ENCODE data around the gene MAP4K4.
"Not testable (repeated sequence)": the region's sequence is repeated elsewhere in the genome, so short reads cannot be mapped to it uniquely, and the experiment has no call there.

The MAP4K4 gene

DNA sequence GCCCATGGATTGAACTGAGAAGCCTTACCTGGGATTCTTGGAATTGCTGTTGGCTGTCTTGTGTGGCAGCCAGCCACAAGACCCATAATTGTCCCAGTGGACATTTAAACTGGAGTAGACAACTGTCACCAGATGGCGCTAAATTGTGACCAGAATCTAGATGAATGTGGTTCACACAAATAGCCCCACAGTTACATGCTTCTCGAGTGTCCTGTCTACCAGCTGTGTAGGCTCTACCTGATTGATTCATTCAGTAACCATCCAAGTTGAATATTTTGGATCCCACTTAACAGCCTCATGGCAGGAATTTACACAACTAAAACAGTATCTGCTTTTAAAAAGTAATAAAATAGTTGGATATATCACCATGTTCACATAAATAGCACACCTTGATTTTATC is 73.2 kb downstream of the MAP4K4 start:
- DNase-seq, result no peak

DNA sequence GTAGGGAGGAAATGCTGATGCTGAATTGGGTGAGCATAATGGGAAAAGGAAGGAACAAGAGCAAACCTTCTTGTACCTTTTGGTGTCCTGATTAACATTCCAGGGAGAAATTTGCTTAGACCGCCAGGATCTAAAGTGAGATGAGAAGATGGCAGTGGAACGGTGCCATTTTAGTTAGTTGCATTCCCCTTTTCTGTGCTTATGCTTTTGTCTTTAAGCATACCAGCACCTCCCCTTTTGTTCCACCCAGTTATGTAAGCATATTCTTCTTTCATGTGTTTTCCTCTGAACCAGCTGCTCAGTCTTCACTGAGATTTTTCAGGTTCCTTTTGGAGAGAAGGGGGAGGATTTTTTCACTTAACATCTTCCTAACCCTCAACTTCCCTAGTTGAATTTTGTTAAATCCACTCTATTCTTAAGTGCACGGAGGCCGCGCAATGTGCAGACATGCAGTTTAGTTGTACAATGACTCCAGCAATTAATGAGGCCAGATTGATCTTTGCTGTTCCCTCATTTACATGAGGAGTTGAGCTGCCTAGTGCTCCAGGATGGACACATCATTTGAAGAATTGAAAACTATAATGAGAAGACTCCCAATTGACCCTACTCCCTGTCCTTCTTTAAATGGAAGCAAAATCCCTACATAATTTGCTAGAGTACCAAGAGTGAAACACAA is 73.9 kb downstream of the MAP4K4 start:
- DNase-seq, result no peak

DNA sequence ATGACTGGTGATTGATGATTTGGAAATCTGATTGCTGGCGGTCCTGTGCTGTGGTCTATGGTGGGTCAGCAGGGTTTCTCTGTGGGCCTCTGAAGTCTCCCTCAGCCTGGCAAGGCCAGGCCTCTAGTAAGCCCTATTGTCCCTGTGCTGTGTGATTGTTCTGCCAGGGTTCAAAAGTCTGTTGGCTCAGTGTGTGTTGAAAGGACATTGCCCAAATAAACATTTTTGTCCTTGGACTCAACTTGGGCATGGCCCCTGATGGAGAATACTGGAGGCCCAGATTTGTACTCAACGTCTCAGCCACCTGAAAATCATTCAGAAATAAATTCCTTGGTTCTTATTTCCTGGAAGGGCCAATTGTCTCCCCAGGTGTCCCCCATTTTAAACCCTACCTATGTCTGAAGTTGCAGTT is 74.4 kb downstream of the MAP4K4 start:
- DNase-seq, result no peak

DNA sequence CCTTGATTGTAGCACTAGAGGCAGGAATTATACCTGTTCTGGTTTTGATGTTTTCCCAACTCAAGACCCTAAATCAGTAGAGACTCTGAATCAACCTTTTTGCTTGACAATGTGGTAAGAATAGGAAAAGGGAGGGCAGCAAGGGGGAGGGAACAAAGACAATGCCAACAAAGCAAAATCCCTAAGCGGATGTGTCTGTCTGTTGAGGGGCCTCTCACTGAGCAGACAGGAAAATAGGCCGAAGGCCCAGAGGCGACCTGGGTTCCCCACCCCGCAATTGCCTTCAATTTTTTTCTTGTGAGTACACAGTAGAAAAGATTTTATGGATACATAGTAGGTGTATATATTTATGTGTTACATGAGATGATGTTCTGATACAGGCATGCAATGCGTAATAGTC is 75.6 kb downstream of the MAP4K4 start:
- no peak for DNase-seq

DNA sequence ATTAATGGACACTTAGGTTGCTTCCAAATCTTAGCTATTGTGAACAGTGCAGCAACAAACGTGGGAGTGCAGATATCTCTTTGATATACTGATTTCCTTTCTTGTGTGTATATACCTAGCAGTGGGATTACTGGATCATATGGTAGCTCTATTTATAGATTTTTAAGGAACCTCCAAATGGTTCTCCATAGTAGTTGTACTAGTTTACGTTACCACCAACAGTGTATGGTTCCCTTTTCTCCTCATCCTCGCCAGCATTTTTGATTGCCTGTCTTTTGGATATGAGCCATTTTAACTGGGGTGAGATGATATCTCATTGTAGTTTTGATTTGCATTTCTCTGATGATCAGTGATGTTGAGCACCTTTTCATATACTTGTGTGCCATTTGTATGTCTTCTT is 76.5 kb downstream of the MAP4K4 start:
- DNase-seq, result not testable (repeated sequence)

DNA sequence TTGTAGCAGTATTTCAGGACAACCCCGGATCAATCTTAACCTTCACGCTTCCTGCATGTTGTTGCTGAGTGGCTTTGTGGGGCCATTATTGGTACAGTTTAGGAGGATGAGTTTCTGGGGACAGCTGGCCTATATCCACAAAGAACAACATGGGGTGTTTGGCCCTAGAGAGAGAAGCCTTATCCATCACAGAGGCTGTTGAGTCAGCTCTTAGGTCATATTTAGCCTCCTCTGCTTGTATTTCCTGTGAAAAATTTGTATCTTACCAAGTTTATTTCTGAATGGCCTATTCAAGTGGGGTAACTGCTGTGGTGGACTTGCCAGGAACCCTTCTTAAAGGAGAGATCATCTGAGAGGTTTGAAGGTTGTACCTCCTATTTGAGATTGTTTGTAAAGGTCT is 77.6 kb downstream of the MAP4K4 start:
- DNase-seq, result no peak

DNA sequence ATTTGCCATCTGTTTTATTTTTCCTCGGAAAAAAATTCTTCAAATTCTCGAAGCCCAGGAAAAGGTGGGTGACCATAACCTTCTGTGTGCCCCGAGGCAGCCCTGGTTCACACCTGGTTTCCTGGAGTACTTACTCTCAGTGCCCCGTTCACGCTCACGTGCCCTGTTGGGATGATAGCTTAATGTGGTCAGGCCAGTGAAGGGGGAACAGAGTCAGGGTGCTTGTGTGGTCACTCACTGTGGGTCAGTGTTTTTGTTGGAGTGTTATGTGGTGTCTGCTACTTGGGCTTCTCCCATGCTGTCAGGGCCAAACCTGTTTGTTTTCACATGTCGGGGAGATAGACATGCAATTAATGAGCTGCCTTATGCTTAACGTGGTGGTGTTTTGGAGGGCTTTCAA is 78.1 kb downstream of the MAP4K4 start:
- no peak for DNase-seq

DNA sequence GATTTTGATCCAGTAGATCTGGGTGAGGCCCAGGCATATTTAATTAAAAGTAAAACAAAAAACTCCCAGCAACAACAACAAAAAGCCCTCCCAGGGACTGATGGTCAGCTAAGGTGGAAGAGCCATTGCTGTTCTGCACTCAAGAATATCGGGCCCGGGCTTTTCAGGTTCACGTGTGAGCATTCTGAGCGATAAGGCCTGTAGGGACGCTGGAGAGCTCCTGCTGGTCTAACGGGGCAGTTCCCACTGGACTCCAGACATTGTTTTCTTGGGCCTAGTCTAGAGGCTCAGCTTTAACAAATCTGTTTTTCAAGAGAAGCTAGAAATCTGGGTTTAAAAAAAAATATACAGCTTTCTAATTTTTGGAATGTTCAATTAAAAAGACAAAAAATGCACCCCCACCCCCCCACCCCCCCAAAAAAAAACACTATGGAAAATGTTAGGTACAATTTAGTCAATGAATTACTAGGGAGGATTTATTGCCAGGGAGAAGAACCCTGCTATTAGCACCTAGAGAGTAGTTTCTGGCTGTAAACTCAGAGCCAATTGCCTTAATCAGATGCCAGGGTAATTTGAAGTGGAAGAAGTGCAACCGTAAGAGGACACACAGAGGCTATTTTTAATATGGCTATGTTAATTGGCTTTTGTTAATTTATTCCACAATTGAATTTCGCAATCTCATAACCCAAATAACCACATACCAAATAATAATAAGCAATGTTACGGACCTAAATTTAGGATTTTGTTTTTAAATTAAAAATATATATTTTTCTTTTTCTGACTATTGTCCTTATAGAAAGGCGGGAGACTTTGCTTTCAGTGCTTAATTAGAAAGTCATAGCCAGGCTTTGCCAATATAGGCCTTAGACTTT is 78.9 kb downstream of the MAP4K4 start:
- no peak for DNase-seq

DNA sequence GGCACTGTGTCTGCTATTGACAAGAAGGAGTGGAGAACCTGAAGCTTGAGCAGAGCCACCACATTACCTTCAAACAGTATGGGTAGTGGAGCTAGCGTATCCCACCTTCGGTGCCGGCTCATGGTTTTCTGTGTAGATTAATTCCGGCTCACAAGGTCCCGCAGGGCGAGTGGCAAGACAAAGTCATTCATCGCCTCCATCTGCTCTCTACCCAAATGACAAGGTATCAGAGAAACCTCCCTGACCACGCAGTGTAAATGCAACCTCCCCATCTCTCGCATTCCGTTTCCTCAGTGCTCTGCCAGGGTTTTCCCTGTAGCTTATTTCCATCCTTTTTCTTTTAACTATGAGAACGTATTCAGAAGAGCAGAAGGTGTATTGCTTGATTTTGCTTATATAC is 79.8 kb downstream of the MAP4K4 start:
- DNase-seq, result no peak

DNA sequence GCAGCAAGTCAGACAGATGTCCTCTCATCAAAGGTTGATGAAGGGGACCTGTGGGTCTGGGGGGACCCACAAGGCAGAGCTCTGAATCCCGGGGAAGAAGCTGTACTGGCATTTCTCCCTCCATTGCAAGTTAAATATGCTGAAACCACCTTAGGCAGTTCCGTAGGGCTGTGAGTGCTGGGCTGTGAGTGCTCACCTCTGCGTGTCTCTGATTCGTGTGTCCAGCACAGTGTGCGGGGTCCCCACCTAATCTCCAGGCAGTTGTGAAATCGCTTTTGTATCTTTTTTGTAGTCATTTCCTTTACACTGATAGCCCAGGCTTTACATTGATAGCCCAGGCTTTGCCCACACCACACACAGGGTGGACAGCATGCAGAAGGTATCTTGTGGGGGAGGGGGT is 80.6 kb downstream of the MAP4K4 start:
- no peak for DNase-seq

DNA sequence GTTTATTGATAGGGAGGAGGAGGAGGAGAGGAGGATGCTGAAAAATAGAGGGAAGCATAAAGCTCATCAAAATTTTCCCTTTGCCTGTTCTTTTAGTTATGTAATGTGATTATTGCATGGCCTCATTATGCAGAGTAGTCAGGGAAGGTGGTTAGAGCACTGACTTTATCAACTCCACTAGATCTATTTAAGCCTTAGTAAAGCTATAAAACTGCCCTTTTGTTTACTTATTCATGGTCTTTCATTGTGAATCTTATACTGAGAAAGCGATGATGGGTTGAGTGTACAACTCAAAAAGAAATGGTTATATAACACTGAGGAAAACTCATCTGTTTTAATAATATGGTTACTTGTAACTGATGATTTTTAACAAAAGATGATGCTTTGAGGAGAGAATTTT is 81.7 kb downstream of the MAP4K4 start:
- DNase-seq, result no peak

DNA sequence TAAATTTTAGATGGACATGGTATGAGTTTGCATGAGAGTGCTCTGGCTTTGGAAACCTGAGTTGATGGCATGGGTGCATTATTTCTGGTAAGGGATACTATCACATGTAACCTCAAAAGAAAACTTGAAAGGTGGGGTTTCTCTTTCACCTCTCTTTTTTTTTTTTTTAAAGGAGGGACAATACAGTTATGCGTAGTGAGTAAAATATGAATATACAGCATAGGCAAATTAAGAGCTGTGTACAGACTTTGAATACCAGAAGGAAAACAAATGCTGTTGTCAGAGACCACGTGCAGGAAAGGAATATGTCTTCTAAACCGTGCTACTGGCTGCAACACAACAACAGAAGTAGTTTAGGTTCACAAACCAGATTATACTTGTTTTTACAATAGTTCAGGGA is 82.1 kb downstream of the MAP4K4 start:
- no peak for DNase-seq

DNA sequence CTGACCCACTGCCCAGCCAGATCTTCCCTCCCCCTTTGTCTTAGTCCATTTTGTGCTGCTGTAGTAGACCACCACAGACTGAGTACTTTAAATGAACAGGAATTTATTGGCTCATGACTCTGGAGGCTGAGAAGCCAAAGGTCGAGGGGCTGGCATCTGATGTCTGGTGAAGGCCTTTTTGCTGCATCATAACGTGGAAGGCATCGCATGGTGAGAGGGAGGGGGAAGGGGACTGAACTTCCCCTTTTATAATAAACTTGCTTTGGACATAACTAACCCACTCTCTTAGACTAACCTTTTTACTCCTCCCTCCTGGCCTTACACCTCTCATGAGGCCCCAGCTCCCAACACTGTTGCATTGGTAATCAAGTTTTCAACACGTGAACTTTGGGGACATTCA is 83.8 kb downstream of the MAP4K4 start:
- no peak for DNase-seq

DNA sequence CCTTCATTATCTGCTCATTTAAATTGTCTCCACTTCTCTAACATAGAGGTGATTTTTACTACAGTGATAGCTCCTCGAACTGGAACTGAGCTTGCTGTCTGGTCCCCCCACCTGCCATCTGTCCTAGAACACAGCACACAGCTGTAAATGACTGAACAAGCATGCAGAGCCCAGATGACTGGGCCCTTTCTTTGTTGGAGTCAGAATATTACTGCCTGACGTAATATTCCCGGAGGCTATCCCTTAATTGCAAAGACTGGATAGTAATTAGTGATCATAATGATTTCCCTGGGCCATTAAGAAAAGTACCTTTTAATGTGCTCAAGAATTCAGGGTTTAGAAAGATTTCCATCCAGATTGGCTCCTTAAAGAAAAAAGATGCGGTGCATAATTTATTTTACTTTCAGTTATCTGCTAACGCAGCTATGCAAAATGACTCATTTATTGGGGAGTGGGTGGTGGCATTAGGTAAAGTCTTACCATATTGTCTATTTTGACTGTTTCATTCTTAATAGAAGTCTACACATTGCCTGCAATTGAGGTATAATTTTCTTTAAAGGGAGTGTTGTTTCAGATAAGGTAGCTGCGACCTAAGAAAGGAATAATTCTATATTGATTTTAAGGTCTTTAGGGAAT is 84.4 kb downstream of the MAP4K4 start:
- no peak for DNase-seq

DNA sequence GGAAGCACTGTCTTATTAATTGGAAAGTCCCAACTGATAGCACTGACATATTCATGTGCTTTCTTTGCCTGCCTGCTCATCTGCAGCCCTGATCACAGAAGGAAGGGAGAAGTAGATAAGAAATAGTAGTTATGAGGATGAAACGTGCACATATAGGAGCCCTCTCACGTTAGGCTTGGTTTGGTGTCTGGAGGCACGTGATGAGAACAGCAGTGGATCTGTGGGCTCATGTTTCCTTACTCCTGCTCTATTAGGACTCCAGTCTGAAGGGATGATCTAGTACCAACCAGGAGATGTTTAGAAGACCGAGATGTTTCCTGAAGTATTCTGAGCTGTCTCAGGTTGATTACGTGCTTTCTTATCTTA is 84.9 kb downstream of the MAP4K4 start:
- no peak for DNase-seq

DNA sequence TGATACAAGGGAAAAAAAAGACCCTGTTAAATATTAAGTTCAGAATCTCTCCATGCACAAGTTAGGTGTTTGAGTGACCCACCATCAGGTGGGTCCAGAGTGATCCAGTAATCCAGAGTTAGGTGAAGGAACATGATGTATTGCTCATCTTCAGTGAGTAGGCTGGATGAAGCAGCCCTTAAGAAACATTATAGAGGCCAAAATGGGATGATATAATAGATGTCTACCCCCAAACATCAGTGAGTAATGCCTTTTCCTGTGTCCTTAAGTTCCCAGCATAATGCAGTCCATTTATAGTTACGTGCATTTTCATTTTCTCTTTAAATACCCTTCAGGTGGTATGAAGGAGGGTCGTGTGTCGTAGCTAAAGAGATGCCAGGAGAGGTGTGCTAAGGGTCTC is 89.6 kb downstream of the MAP4K4 start:
- DNase-seq, result no peak

DNA sequence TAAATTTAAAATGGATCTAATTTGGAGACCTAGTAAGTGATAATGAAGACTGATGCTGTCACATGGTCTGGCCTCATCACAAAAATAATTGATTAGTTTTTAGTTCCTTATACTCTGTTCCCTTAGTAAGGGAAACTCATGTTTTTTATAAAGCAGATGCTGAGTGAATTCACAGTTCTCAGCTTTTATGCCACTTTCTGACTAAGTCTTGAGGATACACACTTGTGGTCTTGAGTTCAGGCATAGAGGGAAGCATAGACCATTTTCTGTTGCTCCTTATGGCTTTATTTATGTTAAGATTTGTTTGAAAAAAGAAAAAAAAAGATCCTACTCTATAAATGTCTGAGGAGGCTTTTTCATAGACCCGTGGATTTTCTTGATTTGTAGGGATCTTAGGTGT is 91.1 kb downstream of the MAP4K4 start:
- no peak for DNase-seq

DNA sequence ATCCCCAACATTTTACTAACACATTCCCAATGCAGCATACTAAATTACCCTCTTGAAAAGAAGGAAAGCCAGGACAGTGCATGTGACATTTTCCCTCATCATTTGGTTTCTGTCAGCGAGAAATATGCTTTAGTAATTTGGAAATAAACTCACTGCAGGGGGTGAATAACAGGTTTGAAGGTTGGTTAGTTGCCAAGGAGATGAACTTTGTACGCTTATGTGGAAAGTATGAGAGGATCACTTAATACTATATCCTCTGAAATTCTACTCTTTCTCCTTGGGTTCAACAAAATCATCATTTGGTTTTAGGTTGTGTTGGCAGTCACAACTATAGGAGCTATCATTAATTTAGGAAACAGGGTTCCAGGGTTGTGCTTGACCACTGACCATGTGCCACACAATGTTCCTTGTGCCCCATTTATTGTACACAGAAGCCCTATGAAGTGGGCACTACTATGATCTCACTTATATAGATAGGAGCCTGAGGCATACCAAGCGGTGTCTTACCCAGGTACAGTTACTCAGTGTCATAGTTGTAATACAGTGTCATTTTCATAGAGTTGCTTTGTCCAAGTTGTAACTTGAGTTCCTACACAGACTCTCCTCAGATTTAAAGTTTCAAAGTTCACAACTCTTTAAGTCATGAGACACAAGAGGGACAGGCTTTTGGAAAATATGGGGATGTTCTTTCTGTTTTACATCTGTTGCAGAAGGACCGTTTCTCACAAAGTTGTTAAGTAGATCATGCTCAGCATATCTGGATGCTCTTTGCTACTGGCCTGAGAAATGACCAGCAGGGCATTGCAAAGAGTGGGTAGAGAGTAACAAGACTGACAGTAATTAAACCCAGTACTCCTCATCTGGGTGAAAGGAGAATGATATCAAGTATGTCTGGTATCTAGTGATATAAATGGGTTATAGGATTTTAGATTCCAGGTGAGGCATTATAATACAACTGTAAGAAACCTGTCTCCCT is 91.8 kb downstream of the MAP4K4 start:
- no peak for DNase-seq

DNA sequence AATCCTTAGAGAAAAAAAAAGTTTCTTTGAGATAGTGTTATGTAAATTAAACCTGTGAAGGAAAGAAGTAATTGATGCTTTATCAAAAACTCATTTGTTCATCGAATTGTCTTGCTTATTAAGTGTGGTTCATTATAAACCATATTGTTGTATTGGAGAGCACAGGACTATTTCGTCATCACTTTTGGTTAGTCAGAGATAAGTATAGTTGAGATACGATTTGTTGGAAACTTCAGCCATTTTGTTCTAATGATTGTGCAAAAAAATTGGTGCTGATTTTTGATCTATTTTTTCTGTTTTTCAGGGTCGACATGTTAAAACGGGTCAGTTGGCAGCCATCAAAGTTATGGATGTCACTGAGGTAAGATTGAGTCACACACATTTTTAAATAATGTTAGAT is 92.9 kb downstream of the MAP4K4 start:
- DNase-seq, result no peak

DNA sequence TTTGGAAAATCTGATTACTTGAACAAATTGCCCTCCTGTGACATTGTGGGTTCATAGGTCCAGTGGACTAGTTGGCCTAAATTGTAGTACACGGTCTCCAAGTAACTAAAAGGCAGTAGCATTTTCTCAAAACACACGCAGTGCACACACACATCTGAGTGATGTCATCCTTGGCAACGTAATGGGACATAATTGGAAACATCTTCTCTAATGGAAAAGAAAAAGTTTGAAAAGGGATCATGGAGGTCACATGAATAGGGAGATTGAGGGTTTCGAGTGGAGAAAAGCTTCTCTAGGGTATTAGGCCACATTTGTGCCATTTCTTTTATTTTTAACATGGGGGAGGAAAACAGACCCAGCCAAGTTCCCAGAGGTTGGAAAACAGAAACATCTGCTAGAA is 93.3 kb downstream of the MAP4K4 start:
- DNase-seq, result no peak

DNA sequence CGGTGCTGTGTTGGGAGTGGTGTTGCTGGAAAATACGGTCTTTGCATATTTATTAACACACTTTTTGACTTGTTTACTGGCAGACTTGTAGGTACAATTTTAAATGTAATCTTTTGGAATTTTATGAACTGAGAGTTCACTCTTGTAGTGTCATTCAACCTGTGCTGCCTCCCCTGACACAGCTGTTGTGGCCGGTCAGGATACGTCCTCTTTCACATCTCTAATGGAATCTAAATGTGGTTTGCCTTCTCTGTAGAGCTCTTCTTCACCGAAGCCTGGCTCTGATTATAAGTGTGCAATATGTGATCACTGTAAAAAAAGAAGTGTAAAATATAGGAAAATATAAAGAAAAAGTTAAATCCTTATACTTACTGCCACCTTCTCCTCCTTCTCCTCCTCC is 94.7 kb downstream of the MAP4K4 start:
- no peak for DNase-seq

DNA sequence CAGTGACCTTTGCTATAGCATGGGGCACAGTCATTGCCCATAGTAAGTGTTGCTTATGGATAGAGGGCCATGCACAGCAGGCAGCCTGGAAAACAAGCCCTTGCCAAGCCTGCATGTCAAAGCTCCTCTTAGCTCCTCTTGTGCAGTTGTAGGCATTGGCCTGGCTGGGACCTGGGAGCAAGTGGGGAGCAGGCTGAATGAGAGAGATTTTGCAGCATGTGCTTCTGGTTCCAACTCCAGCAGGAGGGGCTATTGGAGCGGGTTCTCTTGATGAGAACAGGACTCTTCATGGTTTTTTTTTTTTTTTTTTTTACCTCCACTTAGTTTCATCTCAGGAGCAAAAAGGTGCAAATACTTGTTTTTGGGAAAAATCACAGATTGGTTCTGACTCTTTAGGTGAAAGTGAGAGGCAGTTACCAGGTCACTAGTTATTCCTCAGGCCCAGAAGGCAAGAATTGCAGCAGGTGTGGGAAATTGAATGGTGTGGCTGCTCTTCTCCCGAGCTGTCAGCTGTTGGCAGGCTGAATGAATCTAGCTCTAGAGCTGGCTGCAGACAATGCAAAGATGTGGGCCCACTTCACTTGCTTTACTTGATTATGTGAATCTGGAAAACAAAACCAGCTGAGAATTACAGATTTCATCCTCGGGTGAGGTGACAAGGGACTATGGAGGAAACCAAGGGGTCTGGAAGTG is 95.9 kb downstream of the MAP4K4 start:
- no peak for DNase-seq
